Neural crest cell (in vitro differentiated cells): ENCODE measurements around the gene SPATA31A7. TPM values are rescaled to one million over a fixed set of nuclear protein-coding genes. Genes with fewer than 3 reads are reported as not detected.
"Not testable (repeated sequence)": the region's sequence is repeated elsewhere in the genome, so short reads cannot be mapped to it uniquely, and the experiment has no call there.

ENCODE experiments used
- DNase-seq: peaks from one replicate; pipeline ENCODE4 v3.0.0; 2021; ENCODE audit warnings: low read depth, mixed read lengths, low spot score
- H3K27ac Mint-ChIP-seq: one replicate; pipeline ENCODE4 v1.8.0; 2021; ENCODE audit warnings: mild to moderate bottlenecking, mixed read lengths; ENCODE audit not compliant: unreplicated experiment
- H3K27me3 Mint-ChIP-seq: 2 replicates; pipeline ENCODE4 v1.8.0; 2021; ENCODE audit warnings: low read depth, mild to moderate bottlenecking, mixed read lengths
- H3K36me3 Mint-ChIP-seq: 2 replicates; pipeline ENCODE4 v1.8.0; 2021; ENCODE audit warnings: low read depth, mild to moderate bottlenecking, mixed read lengths
- H3K4me1 Mint-ChIP-seq: 2 replicates; pipeline ENCODE4 v1.8.0; 2021; ENCODE audit warnings: mixed read lengths
- H3K4me3 Mint-ChIP-seq: one replicate; pipeline ENCODE4 v1.8.0; 2021; ENCODE audit warnings: mild to moderate bottlenecking, mixed read lengths
- H3K9me3 Mint-ChIP-seq: 2 replicates; pipeline ENCODE4 v1.8.0; 2021; ENCODE audit warnings: mixed read lengths
- long read RNA-seq: library from polyadenylated mRNA; unstranded; transcript quantifications from one replicate; pipeline ENCODE4 v2.0.0, GENCODE V29; 2020
- total RNA-seq: library from RNA; stranded (reverse); gene quantifications from 2 replicates; pipeline ENCODE4 v1.2.1, GENCODE V29; 2021

Gene SPATA31A7
- total RNA-seq = not detected in 2 replicates
- long read RNA-seq = 0 reads

- not testable (repeated sequence) for H3K27ac Mint-ChIP-seq, H3K27me3 Mint-ChIP-seq, H3K4me1 Mint-ChIP-seq, DNase-seq, H3K4me3 Mint-ChIP-seq, H3K9me3 Mint-ChIP-seq, H3K36me3 Mint-ChIP-seq
These were observed at the start of gene SPATA31A7 for GRCh38 chr9:61189736-61190135. SPATA31A7 (plus strand) TSS chr9:61190036; CDS start chr9:61190065, 29 bp downstream.

- not testable (repeated sequence) for H3K4me1 Mint-ChIP-seq, H3K9me3 Mint-ChIP-seq, H3K27ac Mint-ChIP-seq, H3K36me3 Mint-ChIP-seq, H3K27me3 Mint-ChIP-seq, H3K4me3 Mint-ChIP-seq, DNase-seq
These were observed 36.6 kb downstream of the SPATA31A7 start for GRCh38 chr9:61226438-61226837.
